HepG2 (cell line): Measurements from ENCODE around the gene RGS19. TPM values are rescaled to one million over a fixed set of nuclear protein-coding genes. Genes with fewer than 3 reads are reported as not detected.
A peak's percentile ranks its signal among the peaks of the same experiment; 100 is the strongest.

Source experiments
- ATF1 ChIP-seq: IDR thresholded peaks from 2 replicates; pipeline ENCODE4 v1.6.1; 2016; ENCODE audit warnings: mild to moderate bottlenecking, control low read depth
- DNMT1 ChIP-seq: sonication (generic); formaldehyde crosslinking; IDR thresholded peaks from 2 replicates; pipeline ENCODE4 v1.5.1; 2020; ENCODE audit warnings: mild to moderate bottlenecking, missing genetic modification reagents
- ETV5 ChIP-seq: IDR thresholded peaks from 2 replicates; pipeline ENCODE4 v1.6.1; 2018; ENCODE audit warnings: missing biosample characterization, missing genetic modification reagents, inconsistent platforms, borderline replicate concordance
- GATA4 ChIP-seq: sonication (generic); IDR thresholded peaks from 2 replicates; pipeline ENCODE4 v1.6.1; 2016; ENCODE audit warnings: antibody characterized with exemption, low read depth, borderline replicate concordance
- IRX3 ChIP-seq: sonication (generic); formaldehyde crosslinking; IDR thresholded peaks from 2 replicates; pipeline ENCODE4 v1.8.1; 2023; ENCODE audit warnings: mild to moderate bottlenecking, low read depth, missing genetic modification reagents, borderline replicate concordance
- MIER3 ChIP-seq: IDR thresholded peaks from 2 replicates; pipeline ENCODE4 v1.6.1; 2016; ENCODE audit warnings: missing compliant biosample characterization, borderline replicate concordance
- MZF1 ChIP-seq: sonication (generic); formaldehyde crosslinking; IDR thresholded peaks from 2 replicates; pipeline ENCODE4 v1.8.1; 2023; ENCODE audit warnings: mild to moderate bottlenecking, missing genetic modification reagents, borderline replicate concordance
- NONO ChIP-seq, 2 experiments: fragments of 450-650 bp in 1 of 2; sonication (generic) in 1 of 2; formaldehyde crosslinking in 1 of 2; IDR thresholded peaks in 1 of 2; conservative IDR thresholded peaks in 1 of 2; 2 replicates each; pipeline versions ENCODE4 v1.6.1 to v1.8.0; 2017 to 2022; ENCODE audit warnings: mild to moderate bottlenecking in 1 of 2, missing genetic modification reagents in 1 of 2, moderate library complexity in 1 of 2
- NRL ChIP-seq: sonication (generic); formaldehyde crosslinking; IDR thresholded peaks from 2 replicates; pipeline ENCODE4 v1.5.0; 2020; ENCODE audit warnings: missing genetic modification reagents, mild to moderate bottlenecking, moderate library complexity, borderline replicate concordance
- PLRG1 ChIP-seq: fragments of 450-650 bp; conservative IDR thresholded peaks from 2 replicates; pipeline ENCODE4 v1.6.1; 2016
- SETDB1 ChIP-seq: sonication (generic); formaldehyde crosslinking; IDR thresholded peaks from 2 replicates; pipeline ENCODE4 v1.5.1; 2020; ENCODE audit warnings: missing genetic modification reagents, mild to moderate bottlenecking, borderline replicate concordance
- SOX5 ChIP-seq: IDR thresholded peaks from 2 replicates; pipeline ENCODE4 v1.6.1; 2016; ENCODE audit warnings: borderline replicate concordance
- ZFP1 ChIP-seq: IDR thresholded peaks from 2 replicates; pipeline ENCODE4 v1.6.1; 2016
- ZNF589 ChIP-seq: sonication (generic); formaldehyde crosslinking; conservative IDR thresholded peaks from 2 replicates; pipeline ENCODE4 v1.8.0; 2022; ENCODE audit warnings: mild to moderate bottlenecking, moderate library complexity, missing genetic modification reagents
- ZSCAN22 ChIP-seq: sonication (generic); formaldehyde crosslinking; IDR thresholded peaks from 2 replicates; pipeline ENCODE4 v1.4.0; 2020; ENCODE audit warnings: mild to moderate bottlenecking, missing genetic modification reagents
- polyA plus RNA-seq, 8 experiments: library from polyadenylated mRNA; depleted of rRNA in 3 of 8; stranded (reverse) in 7 of 8; unstranded in 1 of 8; fragments of >200 nt; fragmentation: Illumina TruSeq in 4 of 8; extraction: Trizol in 4 of 8; gene quantifications; 2 replicates each; pipeline versions ENCODE4 v1.2.1 to v1.2.3, GENCODE V29; 2011 to 2016; ENCODE audit warnings: low read depth in 4 of 8, missing spikeins in 1 of 8, mixed read lengths in 1 of 8; ENCODE audit not compliant: insufficient read depth in 1 of 8
- total RNA-seq, 5 experiments: library from RNA; depleted of rRNA; stranded (reverse); fragments of >200 nt; fragmentation: Illumina TruSeq; extraction: Trizol; gene quantifications; 2 replicates each; pipeline ENCODE4 v1.2.3, GENCODE V29; 2016; ENCODE audit warnings: low read depth in 1 of 5
- TF ChIP-seq, protein P1 (sequence below): IDR thresholded peaks from 2 replicates; pipeline ENCODE4 v1.6.1; 2018; ENCODE audit warnings: missing genetic modification reagents, mild to moderate bottlenecking, missing compliant biosample characterization
- TF ChIP-seq, protein P2 (sequence below): IDR thresholded peaks from 2 replicates; pipeline ENCODE4 v1.6.1; 2016; ENCODE audit warnings: missing biosample characterization, missing genetic modification reagents, low read depth
- TF ChIP-seq, protein P3 (sequence below): sonication (generic); formaldehyde crosslinking; IDR thresholded peaks from 2 replicates; pipeline ENCODE4 v1.4.0; 2020; ENCODE audit warnings: missing genetic modification reagents
- TF ChIP-seq, protein P4 (sequence below): sonication (generic); formaldehyde crosslinking; IDR thresholded peaks from 2 replicates; pipeline ENCODE4 v1.8.0; 2022; ENCODE audit warnings: mild to moderate bottlenecking, missing genetic modification reagents, borderline replicate concordance

The RGS19 gene
- total and polyA plus RNA-seq, 2 of the 13 experiments (the other 11 are each of a cell fraction or from before 2014, with no cell fraction given) = 10.7 to 11.9 TPM

DNA sequence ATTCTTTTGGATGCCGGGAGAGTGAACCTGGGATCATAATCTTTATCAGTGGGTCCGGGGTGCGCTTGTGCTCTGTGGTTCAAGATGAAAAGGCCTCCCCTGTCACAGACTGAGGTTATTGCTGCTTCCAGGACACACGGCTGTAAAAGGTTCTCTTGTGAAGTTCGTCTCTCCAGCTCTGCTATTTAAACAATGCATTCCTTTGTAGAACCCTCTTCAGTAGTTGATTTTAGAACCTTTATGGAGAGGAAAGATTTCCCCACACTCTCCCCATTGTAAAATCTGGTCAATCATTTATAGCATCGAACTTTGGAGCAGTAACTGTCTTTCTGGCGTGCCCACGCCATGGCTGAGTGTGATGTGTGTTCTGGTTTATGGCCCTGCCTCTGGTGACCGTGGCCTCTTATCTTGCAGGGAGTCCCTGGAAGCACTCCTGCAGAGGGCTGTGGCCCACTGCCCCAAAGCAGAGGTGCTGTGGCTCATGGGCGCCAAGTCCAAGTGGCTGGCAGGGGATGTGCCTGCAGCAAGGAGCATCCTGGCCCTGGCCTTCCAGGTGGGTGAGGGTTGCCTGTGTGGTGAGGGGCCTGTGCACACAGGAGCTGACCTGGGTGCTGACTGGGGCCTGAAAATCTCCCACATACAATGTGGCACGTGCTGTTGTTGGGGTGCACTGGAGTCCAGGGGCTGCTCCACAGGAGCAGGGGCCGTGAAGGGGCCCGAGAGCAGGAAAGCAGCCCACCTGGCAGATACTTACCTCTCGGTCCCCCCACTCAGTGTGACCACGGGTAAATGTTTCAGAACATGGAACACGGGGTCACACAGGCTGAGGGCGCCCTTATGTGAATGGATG is 55.0 kb downstream of the RGS19 start (continued):
- TF ChIP-seq DNMT1 = peak; percentile 83; the same call in 1 of the 2 replicates
- no peak for TF ChIP-seq MZF1
- TF ChIP-seq, protein P1, sequence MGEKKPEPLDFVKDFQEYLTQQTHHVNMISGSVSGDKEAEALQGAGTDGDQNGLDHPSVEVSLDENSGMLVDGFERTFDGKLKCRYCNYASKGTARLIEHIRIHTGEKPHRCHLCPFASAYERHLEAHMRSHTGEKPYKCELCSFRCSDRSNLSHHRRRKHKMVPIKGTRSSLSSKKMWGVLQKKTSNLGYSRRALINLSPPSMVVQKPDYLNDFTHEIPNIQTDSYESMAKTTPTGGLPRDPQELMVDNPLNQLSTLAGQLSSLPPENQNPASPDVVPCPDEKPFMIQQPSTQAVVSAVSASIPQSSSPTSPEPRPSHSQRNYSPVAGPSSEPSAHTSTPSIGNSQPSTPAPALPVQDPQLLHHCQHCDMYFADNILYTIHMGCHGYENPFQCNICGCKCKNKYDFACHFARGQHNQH = peak; percentile 84
- no peak for TF ChIP-seq MIER3 (CRISPR knock-in tag)
- TF ChIP-seq, protein P2, sequence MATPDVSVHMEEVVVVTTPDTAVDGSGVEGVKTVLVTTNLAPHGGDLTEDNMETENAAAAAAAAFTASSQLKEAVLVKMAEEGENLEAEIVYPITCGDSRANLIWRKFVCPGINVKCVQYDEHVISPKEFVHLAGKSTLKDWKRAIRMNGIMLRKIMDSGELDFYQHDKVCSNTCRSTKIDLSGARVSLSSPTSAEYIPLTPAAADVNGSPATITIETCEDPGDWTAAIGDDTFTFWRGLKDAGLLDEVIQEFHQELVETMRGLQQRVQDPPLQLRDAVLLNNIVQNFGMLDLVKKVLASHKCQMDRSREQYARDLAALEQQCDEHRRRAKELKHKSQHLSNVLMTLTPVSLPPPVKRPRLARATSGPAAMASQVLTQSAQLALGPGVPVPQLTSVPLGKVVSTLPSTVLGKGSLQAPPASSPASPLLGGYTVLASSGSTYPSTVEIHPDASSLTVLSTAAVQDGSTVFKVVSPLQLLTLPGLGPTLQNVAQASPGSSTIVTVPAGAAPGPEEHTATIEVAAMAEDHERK = no peak
- no peak for TF ChIP-seq ZNF589 (CRISPR knock-in tag)
- TF ChIP-seq ATF1 = no peak
- peak; percentile 70; the same call in 1 of the 2 replicates for TF ChIP-seq GATA4
- no peak; the same call in 1 of the 2 replicates for TF ChIP-seq ZFP1
- TF ChIP-seq NRL (CRISPR knock-in tag) = no peak
- TF ChIP-seq, protein P3, sequence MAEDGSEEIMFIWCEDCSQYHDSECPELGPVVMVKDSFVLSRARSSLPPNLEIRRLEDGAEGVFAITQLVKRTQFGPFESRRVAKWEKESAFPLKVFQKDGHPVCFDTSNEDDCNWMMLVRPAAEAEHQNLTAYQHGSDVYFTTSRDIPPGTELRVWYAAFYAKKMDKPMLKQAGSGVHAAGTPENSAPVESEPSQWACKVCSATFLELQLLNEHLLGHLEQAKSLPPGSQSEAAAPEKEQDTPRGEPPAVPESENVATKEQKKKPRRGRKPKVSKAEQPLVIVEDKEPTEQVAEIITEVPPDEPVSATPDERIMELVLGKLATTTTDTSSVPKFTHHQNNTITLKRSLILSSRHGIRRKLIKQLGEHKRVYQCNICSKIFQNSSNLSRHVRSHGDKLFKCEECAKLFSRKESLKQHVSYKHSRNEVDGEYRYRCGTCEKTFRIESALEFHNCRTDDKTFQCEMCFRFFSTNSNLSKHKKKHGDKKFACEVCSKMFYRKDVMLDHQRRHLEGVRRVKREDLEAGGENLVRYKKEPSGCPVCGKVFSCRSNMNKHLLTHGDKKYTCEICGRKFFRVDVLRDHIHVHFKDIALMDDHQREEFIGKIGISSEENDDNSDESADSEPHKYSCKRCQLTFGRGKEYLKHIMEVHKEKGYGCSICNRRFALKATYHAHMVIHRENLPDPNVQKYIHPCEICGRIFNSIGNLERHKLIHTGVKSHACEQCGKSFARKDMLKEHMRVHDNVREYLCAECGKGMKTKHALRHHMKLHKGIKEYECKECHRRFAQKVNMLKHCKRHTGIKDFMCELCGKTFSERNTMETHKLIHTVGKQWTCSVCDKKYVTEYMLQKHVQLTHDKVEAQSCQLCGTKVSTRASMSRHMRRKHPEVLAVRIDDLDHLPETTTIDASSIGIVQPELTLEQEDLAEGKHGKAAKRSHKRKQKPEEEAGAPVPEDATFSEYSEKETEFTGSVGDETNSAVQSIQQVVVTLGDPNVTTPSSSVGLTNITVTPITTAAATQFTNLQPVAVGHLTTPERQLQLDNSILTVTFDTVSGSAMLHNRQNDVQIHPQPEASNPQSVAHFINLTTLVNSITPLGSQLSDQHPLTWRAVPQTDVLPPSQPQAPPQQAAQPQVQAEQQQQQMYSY = 0 out of 2 replicates have a peak, but pooled peaks have one; percentile 33
- peak; percentile 97 for TF ChIP-seq SOX5 (CRISPR knock-in tag)
- TF ChIP-seq ZSCAN22 (CRISPR knock-in tag) = no peak; the same call in 1 of the 2 replicates
- TF ChIP-seq SETDB1 (CRISPR knock-in tag) = no peak
- TF ChIP-seq NONO (IDR thresholded peaks at IDR 0.05) = no peak
- peak; percentile 87 for TF ChIP-seq NONO (CRISPR knock-in tag; conservative IDR thresholded peaks at IDR 0.05)
- TF ChIP-seq ETV5 (CRISPR knock-in tag) = peak; percentile 41
- TF ChIP-seq, protein P4, sequence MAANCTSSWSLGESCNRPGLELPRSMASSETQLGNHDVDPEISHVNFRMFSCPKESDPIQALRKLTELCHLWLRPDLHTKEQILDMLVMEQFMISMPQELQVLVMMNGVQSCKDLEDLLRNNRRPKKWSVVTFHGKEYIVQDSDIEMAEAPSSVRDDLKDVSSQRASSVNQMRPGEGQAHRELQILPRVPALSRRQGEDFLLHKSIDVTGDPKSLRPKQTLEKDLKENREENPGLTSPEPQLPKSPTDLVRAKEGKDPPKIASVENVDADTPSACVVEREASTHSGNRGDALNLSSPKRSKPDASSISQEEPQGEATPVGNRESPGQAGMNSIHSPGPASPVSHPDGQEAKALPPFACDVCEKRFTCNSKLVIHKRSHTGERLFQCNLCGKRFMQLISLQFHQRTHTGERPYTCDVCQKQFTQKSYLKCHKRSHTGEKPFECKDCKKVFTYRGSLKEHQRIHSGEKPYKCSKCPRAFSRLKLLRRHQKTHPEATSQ (CRISPR knock-in tag) = peak; percentile 98; the same call in 1 of the 2 replicates
- TF ChIP-seq IRX3 (CRISPR knock-in tag) = peak; percentile 80; the same call in 1 of the 2 replicates
- TF ChIP-seq PLRG1 = no peak
